Neuronal stem cell (in vitro differentiated cells): ENCODE measurements around the gene B3GAT3.

ENCODE experiments used
- DNase-seq: peaks from one replicate; pipeline ENCODE4 v3.0.0-alpha.2; 2013; ENCODE audit warnings: low spot score
- H2AFZ ChIP-seq: one replicate; pipeline ENCODE4 v1.6.1; 2013; ENCODE audit warnings: mild to moderate bottlenecking, low read length, inconsistent platforms
- H2AK5ac ChIP-seq: 2 replicates; pipeline ENCODE4 v1.6.1; 2013; ENCODE audit warnings: low read depth, mild to moderate bottlenecking, inconsistent platforms, low read length, moderate library complexity, mixed read lengths
- H2BK120ac ChIP-seq: 2 replicates; pipeline ENCODE4 v1.6.1; 2013; ENCODE audit warnings: low read depth, mild to moderate bottlenecking, inconsistent platforms, low read length, moderate library complexity, mixed read lengths
- H2BK12ac ChIP-seq: one replicate; pipeline ENCODE4 v1.6.1; 2013; ENCODE audit warnings: low read length, inconsistent platforms
- H2BK15ac ChIP-seq: 2 replicates; pipeline ENCODE4 v1.6.1; 2013; ENCODE audit warnings: mild to moderate bottlenecking, low read length, inconsistent platforms, mixed read lengths
- H2BK5ac ChIP-seq: one replicate; pipeline ENCODE4 v1.6.1; 2013; ENCODE audit warnings: inconsistent platforms, mild to moderate bottlenecking, low read length, moderate library complexity
- H3K14ac ChIP-seq: one replicate; pipeline ENCODE4 v1.6.1; 2013; ENCODE audit warnings: low read length, inconsistent platforms
- H3K18ac ChIP-seq: 2 replicates; pipeline ENCODE4 v1.6.1; 2013; ENCODE audit warnings: low read length, inconsistent platforms
- H3K23ac ChIP-seq: 2 replicates; pipeline ENCODE4 v1.6.1; 2013; ENCODE audit warnings: low read depth, mild to moderate bottlenecking, mixed read lengths, low read length, inconsistent platforms; ENCODE audit not compliant: poor library complexity
- H3K27ac ChIP-seq: replicated peaks from 3 replicates; pipeline ENCODE4 v1.5.1; 2013; ENCODE audit warnings: low read length, inconsistent platforms
- H3K27me3 ChIP-seq, 3 experiments: 2 replicates each; pipeline ENCODE4 v1.6.1; 2013; ENCODE audit warnings: low read length in 3 of 3, mild to moderate bottlenecking in 2 of 3, inconsistent platforms in 1 of 3, low read depth in 1 of 3, mixed read lengths in 1 of 3, moderate library complexity in 1 of 3; ENCODE audit not compliant: control insufficient read depth in 3 of 3, insufficient read depth in 3 of 3
- H3K36me3 ChIP-seq, 2 donors: replicated peaks in 1 of 2; 2 replicates each; pipeline ENCODE4 v1.6.1; 2013; ENCODE audit warnings: low read length in 2 of 2; ENCODE audit not compliant: control insufficient read depth in 2 of 2, insufficient read depth in 2 of 2
- H3K4ac ChIP-seq: 2 replicates; pipeline ENCODE4 v1.6.1; 2013; ENCODE audit warnings: inconsistent platforms, mild to moderate bottlenecking, low read length, moderate library complexity
- H3K4me1 ChIP-seq, 2 donors: 1 replicate in 1 of 2; 2 replicates in 1 of 2; pipeline ENCODE4 v1.6.1; 2013; ENCODE audit warnings: low read length in 2 of 2, low read depth in 1 of 2; ENCODE audit not compliant: control insufficient read depth in 2 of 2, insufficient read depth in 1 of 2
- H3K4me2 ChIP-seq: one replicate; pipeline ENCODE4 v1.6.1; 2013; ENCODE audit warnings: mild to moderate bottlenecking, low read length, inconsistent platforms; ENCODE audit not compliant: insufficient read depth, poor library complexity, severe bottlenecking
- H3K4me3 ChIP-seq, 2 donors: 2 replicates each; pipeline ENCODE4 v1.5.1; 2013; ENCODE audit warnings: low read length in 2 of 2, mild to moderate bottlenecking in 2 of 2, inconsistent platforms in 1 of 2, moderate library complexity in 1 of 2
- H3K79me1 ChIP-seq: one replicate; pipeline ENCODE4 v1.6.1; 2013; ENCODE audit warnings: low read depth, mild to moderate bottlenecking, inconsistent platforms, low read length, moderate library complexity
- H3K9ac ChIP-seq: one replicate; pipeline ENCODE4 v1.6.1; 2013; ENCODE audit warnings: mild to moderate bottlenecking, low read depth, low read length, inconsistent platforms; ENCODE audit not compliant: poor library complexity
- H3K9me3 ChIP-seq, 2 donors: replicated peaks in 1 of 2; 2 replicates each; pipeline versions ENCODE3 to v1.6.1; 2013; ENCODE audit warnings: low read length in 2 of 2, mild to moderate bottlenecking in 2 of 2, inconsistent platforms in 1 of 2, low read depth in 1 of 2, mixed read lengths in 1 of 2, moderate library complexity in 1 of 2; ENCODE audit not compliant: control insufficient read depth in 2 of 2, insufficient read depth in 1 of 2
- H4K8ac ChIP-seq: one replicate; pipeline ENCODE4 v1.6.1; 2013; ENCODE audit warnings: low read depth, mild to moderate bottlenecking, inconsistent platforms, low read length, moderate library complexity
- H4K91ac ChIP-seq: one replicate; pipeline ENCODE4 v1.6.1; 2013; ENCODE audit warnings: low read length, low read depth, mild to moderate bottlenecking, inconsistent platforms; ENCODE audit not compliant: poor library complexity
- WGBS, 2 donors: extraction: QIAGEN DNeasy Blood & Tissue Kit; methylation state at CpG; one replicate each; pipeline ENCODE4 v1.1.7; 2013; ENCODE audit warnings: missing lambda C conversion rate in 2 of 2, mixed read lengths in 1 of 2; ENCODE audit not compliant: insufficient read length in 2 of 2, insufficient replicate concordance in 1 of 2; ENCODE audit errors: extremely low coverage in 2 of 2; 5-methylcytosine and 5-hydroxymethylcytosine counted together

B3GAT3 gene

GRCh38 chr11:62603072-62603408, 18.7 kb downstream of the B3GAT3 start:
- Histone ChIP-seq H3K9ac (peak overlapping the region; percentile 82), H3K4me3 (peak overlapping the region in 1 of 2 donors; percentile 78), H3K4ac (no peak overlapping the region), H3K9me3 (no peaks in the 10 kb centered on the region), H3K4me2 (peak overlapping the region; percentile 90), H3K23ac (no peak overlapping the region), H2AK5ac (peak overlapping the region; percentile 86), H2BK12ac (peak overlapping the region; percentile 77), H2AFZ (no peak overlapping the region), H3K36me3 (peaks cover 10 to 40% of the 10 kb centered on the region in 2 donors), H3K27me3 (peaks cover 0 to 17% (median 0%) of the 10 kb centered on the region in 3 experiments), H2BK15ac (peak overlapping the region; percentile 88), H3K79me1 (peaks cover 8% of the 10 kb centered on the region), H4K8ac (no peak overlapping the region), H3K18ac (peak overlapping the region; percentile 96), H3K27ac (no peak overlapping the region), H3K14ac (no peak overlapping the region), H2BK120ac (peak overlapping the region; percentile 6), H4K91ac (no peak overlapping the region), H3K4me1 (peaks cover 19 to 37% of the 10 kb centered on the region in 2 donors), H2BK5ac (peak overlapping the region; percentile 33)
- no CpG with 5 or more reads among the region's 13 CpGs for WGBS, 2 donors
- no peak for DNase-seq

GRCh38 chr11:62602141-62603071, 19.4 kb downstream of the B3GAT3 start:
- Histone ChIP-seq H2BK120ac (peak overlapping the region; percentile 6), H3K27me3 (peaks cover 0 to 17% (median 0%) of the 10 kb centered on the region in 3 experiments), H2BK15ac (peak overlapping the region; percentile 88), H2AK5ac (peak overlapping the region; percentile 86), H2BK5ac (peak overlapping the region; percentile 33), H3K9ac (peak overlapping the region; percentile 82), H3K18ac (peak overlapping the region; percentile 96), H3K4me1 (peaks cover 19 to 37% of the 10 kb centered on the region in 2 donors), H3K9me3 (no peaks in the 10 kb centered on the region), H3K23ac (peak overlapping the region; percentile 82), H4K91ac (peak overlapping the region; percentile 31), H3K36me3 (peaks cover 17 to 43% of the 10 kb centered on the region in 2 donors), H4K8ac (no peak overlapping the region), H3K4me3 (peak overlapping the region in 1 of 2 donors; percentile 78), H3K4ac (no peak overlapping the region), H3K4me2 (peak overlapping the region; percentile 90), H3K27ac (peak overlapping the region; percentile 52), H3K79me1 (peaks cover 8% of the 10 kb centered on the region), H3K14ac (peak overlapping the region; percentile 92), H2BK12ac (peak overlapping the region; percentile 77), H2AFZ (peak overlapping the region; percentile 81)
- DNase-seq = no peak
- WGBS, 2 donors = no CpG with 5 or more reads among the region's 96 CpGs

- Histone ChIP-seq H3K14ac (peak within 1 kb of the TSS; percentile 92), H4K8ac (no peak within 1 kb of the TSS), H3K4me3 (peak within 1 kb of the TSS; percentile 84 to 95), H2BK5ac (peak within 1 kb of the TSS; percentile 82), H3K18ac (peak within 1 kb of the TSS; percentile 97), H3K79me1 (peaks cover 8% of the 10 kb centered on the region), H3K4me2 (peak within 1 kb of the TSS; percentile 90), H2BK12ac (peak within 1 kb of the TSS; percentile 77), H3K27ac (peak within 1 kb of the TSS; percentile 84), H3K23ac (peak within 1 kb of the TSS; percentile 90), H2AFZ (peak within 1 kb of the TSS; percentile 86), H4K91ac (peak within 1 kb of the TSS; percentile 31), H3K4me1 (peaks cover 19 to 37% of the 10 kb centered on the region in 2 donors), H3K9ac (peak within 1 kb of the TSS; percentile 97), H3K4ac (no peak within 1 kb of the TSS), H2BK120ac (peak within 1 kb of the TSS; percentile 65), H2AK5ac (peak within 1 kb of the TSS; percentile 94), H2BK15ac (peak within 1 kb of the TSS; percentile 88), H3K36me3 (peaks cover 22 to 50% of the 10 kb centered on the region in 2 donors), H3K9me3 (no peaks in the 10 kb centered on the region), H3K27me3 (peaks cover 0 to 17% (median 0%) of the 10 kb centered on the region in 3 experiments)
- peak; percentile 99 for DNase-seq
- no CpG with 5 or more reads among the region's 83 CpGs for WGBS, 2 donors
Observed at GRCh38 chr11:62601372-62602140, 20.2 kb downstream of the B3GAT3 start, which contains the start of gene MTA2. Gene MTA2 (minus strand): TSS chr11:62601865. CDS start chr11:62601450, 415 bp downstream.
